Esophagus squamous epithelium (tissue), 5 donors: Measurements from ENCODE around the gene NME9. TPM values are rescaled to one million over a fixed set of nuclear protein-coding genes. Genes with fewer than 3 reads are reported as not detected.

Experiments used
- DNase-seq: peaks from one replicate; lab custom pipeline; 2025; lab: John Stamatoyannopoulos, UW
- H3K27ac ChIP-seq, 4 donors: fragments of 200-600 bp; sonication (generic); one replicate each; pipeline ENCODE4 v1.5.1; 2016 to 2019; ENCODE audit warnings: mild to moderate bottlenecking in 1 of 4
- H3K27me3 ChIP-seq, 4 donors: fragments of 200-600 bp; sonication (generic); 1 replicate in 3 of 4; 2 replicates in 1 of 4; pipeline versions ENCODE4 v1.5.1 to v1.6.0; 2017 to 2021; ENCODE audit warnings: antibody characterized with exemption in 1 of 4
- H3K36me3 ChIP-seq, 3 donors: fragments of 200-600 bp; sonication (generic); one replicate each; pipeline ENCODE4 v1.5.1; 2016 to 2019
- H3K4me1 ChIP-seq, 3 donors: fragments of 200-600 bp; sonication (generic); one replicate each; pipeline ENCODE4 v1.5.1; 2017 to 2019
- H3K4me3 ChIP-seq, 4 donors: fragments of 200-600 bp; sonication (generic); 1 replicate in 3 of 4; 2 replicates in 1 of 4; pipeline ENCODE4 v1.5.1; 2016 to 2019; ENCODE audit warnings: mild to moderate bottlenecking in 2 of 4, moderate library complexity in 1 of 4
- H3K9me3 ChIP-seq, 3 donors: fragments of 200-600 bp; sonication (generic); one replicate each; pipeline ENCODE4 v1.5.1; 2016 to 2019
- POLR2A ChIP-seq, 4 donors: fragments of 450-650 bp; IDR thresholded peaks; one replicate each; pipeline ENCODE4 v1.6.1; 2017; ENCODE audit warnings: antibody characterized with exemption in 4 of 4, mild to moderate bottlenecking in 4 of 4, moderate library complexity in 3 of 4
- WGBS, 2 donors: methylation state at CpG; one replicate each; pipeline ENCODE4 v1.1.5; 2018; 5-methylcytosine and 5-hydroxymethylcytosine counted together
- intact Hi-C: fragments of 100-400 bp; cut with DNase I; formaldehyde crosslinking; loops from one replicate; pipeline ENCODE4 v1.15.0; 2022
- total RNA-seq, 4 donors: library from RNA; depleted of rRNA; stranded (reverse); fragments of >200 nt; gene quantifications; one replicate each; pipeline ENCODE4 v1.1.0, GENCODE V29; 2016
- TF ChIP-seq, protein P1 (sequence below), 6 experiments: fragments of 450-650 bp in 4 of 6; fragments of 200-600 bp in 2 of 6; sonication (generic) in 2 of 6; IDR thresholded peaks; one replicate each; pipeline ENCODE4 v1.5.1; 2016 to 2019; ENCODE audit warnings: antibody characterized with exemption in 6 of 6, mild to moderate bottlenecking in 4 of 6, moderate library complexity in 4 of 6
- donor health status: DM: yes; HTN: yes; CAD: no.

NME9 gene
- total RNA-seq, 4 donors from 2014 or later, result 1.3 TPM; not detected in 3

DNA sequence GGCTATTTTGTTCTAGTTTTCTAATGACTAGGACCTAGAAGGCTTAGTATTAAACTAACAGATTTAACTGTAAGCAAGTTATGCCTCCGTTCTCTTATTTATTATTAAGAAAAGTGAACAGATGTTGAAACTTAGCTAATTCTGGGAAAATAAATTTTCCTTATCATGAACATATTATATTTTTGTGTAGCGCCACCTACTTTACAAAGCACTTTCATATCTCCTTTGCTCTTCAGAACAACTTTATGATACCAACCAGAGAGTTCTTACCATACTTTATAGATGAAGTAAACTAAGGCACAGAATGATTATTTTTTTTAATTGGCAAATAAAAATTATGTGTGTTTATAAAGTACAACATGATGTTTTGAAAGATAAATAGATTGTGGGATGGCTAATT lies 59.4 kb downstream of the NME9 start:
- Histone ChIP-seq H3K36me3 (peaks cover 0 to 98% (median 24%) of the 10 kb centered on the region in 3 donors), H3K27me3 (no peaks in the 10 kb centered on the region), H3K4me1 (no peaks in the 10 kb centered on the region), H3K9me3 (no peaks in the 10 kb centered on the region), H3K27ac (no peak overlapping the region), H3K4me3 (no peak overlapping the region)
- TF ChIP-seq POLR2A (IDR thresholded peaks at IDR 0.05), result no peak
- TF ChIP-seq, protein P1, sequence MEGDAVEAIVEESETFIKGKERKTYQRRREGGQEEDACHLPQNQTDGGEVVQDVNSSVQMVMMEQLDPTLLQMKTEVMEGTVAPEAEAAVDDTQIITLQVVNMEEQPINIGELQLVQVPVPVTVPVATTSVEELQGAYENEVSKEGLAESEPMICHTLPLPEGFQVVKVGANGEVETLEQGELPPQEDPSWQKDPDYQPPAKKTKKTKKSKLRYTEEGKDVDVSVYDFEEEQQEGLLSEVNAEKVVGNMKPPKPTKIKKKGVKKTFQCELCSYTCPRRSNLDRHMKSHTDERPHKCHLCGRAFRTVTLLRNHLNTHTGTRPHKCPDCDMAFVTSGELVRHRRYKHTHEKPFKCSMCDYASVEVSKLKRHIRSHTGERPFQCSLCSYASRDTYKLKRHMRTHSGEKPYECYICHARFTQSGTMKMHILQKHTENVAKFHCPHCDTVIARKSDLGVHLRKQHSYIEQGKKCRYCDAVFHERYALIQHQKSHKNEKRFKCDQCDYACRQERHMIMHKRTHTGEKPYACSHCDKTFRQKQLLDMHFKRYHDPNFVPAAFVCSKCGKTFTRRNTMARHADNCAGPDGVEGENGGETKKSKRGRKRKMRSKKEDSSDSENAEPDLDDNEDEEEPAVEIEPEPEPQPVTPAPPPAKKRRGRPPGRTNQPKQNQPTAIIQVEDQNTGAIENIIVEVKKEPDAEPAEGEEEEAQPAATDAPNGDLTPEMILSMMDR (IDR thresholded peaks at IDR 0.05), result no peak
- DNase-seq, result no peak
- WGBS, 2 donors, result 87 to 90% methylated on average over 2 of the region's 2 CpGs
- intact Hi-C loops, result no loop called here

DNA sequence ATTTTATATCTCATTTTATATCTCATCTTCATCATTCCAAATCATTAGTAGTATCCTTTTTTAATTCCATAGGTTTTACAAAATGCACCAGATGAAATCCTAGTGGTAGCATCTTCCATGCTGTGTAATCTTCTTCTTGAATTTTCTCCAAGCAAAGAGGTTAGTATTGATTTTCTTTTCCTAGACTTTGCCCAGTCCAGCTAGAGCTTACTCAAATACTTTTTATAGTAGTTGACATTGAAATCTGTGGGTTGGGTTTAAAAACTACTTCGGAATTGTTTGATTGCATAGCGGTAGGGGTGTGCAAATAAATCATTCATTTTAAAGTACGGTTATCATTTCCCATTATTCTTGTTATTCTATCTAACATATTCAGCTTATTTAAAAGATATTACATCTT lies 62.6 kb downstream of the NME9 start:
- Histone ChIP-seq H3K4me1 (no peaks in the 10 kb centered on the region), H3K27me3 (no peaks in the 10 kb centered on the region), H3K27ac (no peak overlapping the region), H3K4me3 (no peak overlapping the region), H3K9me3 (no peaks in the 10 kb centered on the region), H3K36me3 (peaks cover 0 to 93% (median 14%) of the 10 kb centered on the region in 3 donors)
- WGBS, 2 donors, result 93 to 98% methylated on average over 3 of the region's 3 CpGs
- DNase-seq, result no peak
- TF ChIP-seq POLR2A (IDR thresholded peaks at IDR 0.05), result no peak
- TF ChIP-seq, protein P1 (IDR thresholded peaks at IDR 0.05), result no peak
- intact Hi-C loops, result no loop called here

DNA sequence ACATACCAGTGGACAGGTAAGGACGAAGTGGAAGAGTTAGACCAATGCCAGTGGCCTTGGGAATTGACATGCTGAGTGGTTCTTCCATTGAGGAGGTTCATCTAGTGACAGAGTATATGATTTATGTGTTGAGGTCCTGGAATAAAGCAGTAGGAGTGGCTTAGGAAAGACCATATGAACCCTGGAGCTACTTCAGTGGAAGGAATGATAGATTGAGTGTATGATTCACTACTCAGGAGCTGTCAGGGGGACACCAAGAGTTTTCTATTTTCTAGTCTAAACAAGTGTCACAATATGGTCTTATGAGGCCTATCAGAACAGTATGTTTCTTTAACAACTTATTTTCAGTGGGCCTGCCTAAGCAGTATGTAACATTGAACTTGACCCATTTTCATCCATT lies 63.9 kb downstream of the NME9 start:
- intact Hi-C loops, result no loop called here
- peaks cover 0 to 80% (median 11%) of the 10 kb centered on the region in 3 donors for H3K36me3 ChIP-seq
- H3K27me3 ChIP-seq, result no peaks in the 10 kb centered on the region
- H3K9me3 ChIP-seq, result no peaks in the 10 kb centered on the region
- DNase-seq, result no peak
- H3K4me1 ChIP-seq, result no peaks in the 10 kb centered on the region
- WGBS, 2 donors, result 88 to 94% methylated on average over 1 of the region's 1 CpG
- no peak overlapping the region for H3K4me3 ChIP-seq
- TF ChIP-seq, protein P1 (IDR thresholded peaks at IDR 0.05), result no peak
- TF ChIP-seq POLR2A (IDR thresholded peaks at IDR 0.05), result no peak
- no peak overlapping the region for H3K27ac ChIP-seq

DNA sequence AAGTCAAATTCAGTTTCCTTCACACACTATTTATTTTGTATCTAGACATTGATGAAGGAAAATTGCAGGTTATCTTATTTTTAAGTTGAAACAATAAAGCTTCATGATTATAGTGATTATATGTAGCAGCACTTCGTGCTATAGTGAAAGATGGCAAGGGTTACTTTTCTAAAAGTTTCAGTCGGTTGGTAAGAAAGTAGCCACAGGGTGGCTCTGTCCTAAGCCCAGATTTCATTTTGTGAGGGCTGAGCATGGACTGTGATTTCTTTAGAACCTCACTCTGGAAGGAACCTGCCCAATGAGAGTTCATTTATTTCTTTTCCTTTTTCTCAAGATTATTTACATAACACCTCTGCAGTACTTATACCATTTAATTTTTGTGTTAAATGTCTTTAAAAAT lies 66.5 kb downstream of the NME9 start:
- H3K27me3 ChIP-seq, result no peaks in the 10 kb centered on the region
- TF ChIP-seq, protein P1 (IDR thresholded peaks at IDR 0.05), result peak in 1 of 6 experiments; percentile 9
- TF ChIP-seq POLR2A (IDR thresholded peaks at IDR 0.05), result no peak
- H3K4me1 ChIP-seq, result no peaks in the 10 kb centered on the region
- no peaks in the 10 kb centered on the region for H3K9me3 ChIP-seq
- WGBS, 2 donors, result 65 to 71% methylated on average over 2 of the region's 2 CpGs
- H3K27ac ChIP-seq, result no peak overlapping the region
- DNase-seq, result no peak
- H3K4me3 ChIP-seq, result no peak overlapping the region
- intact Hi-C loops, result no loop called here
- H3K36me3 ChIP-seq, result peaks cover 0 to 78% (median 5%) of the 10 kb centered on the region in 3 donors

DNA sequence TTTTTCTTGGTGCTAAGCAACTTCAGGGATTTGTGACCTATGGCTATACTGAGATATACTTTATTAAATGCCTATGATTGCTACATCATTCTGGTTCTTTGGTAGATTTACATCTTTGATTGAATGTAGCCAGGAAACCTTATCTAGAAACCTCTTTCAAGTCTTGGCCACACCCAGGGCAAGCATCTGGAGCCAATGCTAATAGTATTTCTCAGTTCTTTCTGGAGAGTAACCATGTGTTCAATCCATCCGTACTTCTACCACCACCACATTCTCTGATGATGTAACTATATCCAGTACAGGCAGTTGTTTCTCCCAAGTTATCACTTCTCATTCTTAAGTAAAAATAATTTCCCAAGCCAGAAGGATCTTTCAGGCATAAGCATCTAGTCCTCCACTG lies 69.0 kb downstream of the NME9 start:
- no peaks in the 10 kb centered on the region for H3K4me1 ChIP-seq
- TF ChIP-seq, protein P1 (IDR thresholded peaks at IDR 0.05), result no peak
- TF ChIP-seq POLR2A (IDR thresholded peaks at IDR 0.05), result no peak
- no peaks in the 10 kb centered on the region for H3K9me3 ChIP-seq
- no peak overlapping the region for H3K27ac ChIP-seq
- H3K4me3 ChIP-seq, result no peak overlapping the region
- intact Hi-C loops, result no loop called here
- H3K27me3 ChIP-seq, result no peaks in the 10 kb centered on the region
- no peak for DNase-seq
- H3K36me3 ChIP-seq, result peaks cover 0 to 54% (median 5%) of the 10 kb centered on the region in 3 donors
- WGBS, 2 donors, result 76 to 93% methylated on average over 1 of the region's 1 CpG
